NCI-H2029 (cell line): Measurements from ENCODE around the gene KIRREL1.
A peak's percentile ranks its signal among the peaks of the same experiment; 100 is the strongest.

Experiments used
- DNase-seq: peaks from one replicate; lab custom pipeline; 2025; lab: John Stamatoyannopoulos, UW

KIRREL1 gene

GRCh38 chr1:157993147-157993917 lies at the start of gene KIRREL1:
Gene KIRREL1, plus strand, starts transcription at chr1:157993645. Its CDS starts 32 bp downstream, at chr1:157993677.
- peak; percentile 45 for DNase-seq

GRCh38 chr1:157944663-157945280 lies 48.7 kb upstream of the KIRREL1 start:
- no peak for DNase-seq

- DNase-seq = no peak
Measured at GRCh38 chr1:157948312-157949073, 45.0 kb upstream of the KIRREL1 start.

GRCh38 chr1:157949074-157949354 lies 44.4 kb upstream of the KIRREL1 start:
- no peak for DNase-seq

GRCh38 chr1:157951230-157951629 lies 42.2 kb upstream of the KIRREL1 start:
- DNase-seq = no peak

- DNase-seq = no peak
Measured at GRCh38 chr1:157952601-157953000, 40.8 kb upstream of the KIRREL1 start.

GRCh38 chr1:157955221-157955620 lies 38.2 kb upstream of the KIRREL1 start:
- peak; percentile 20 for DNase-seq

GRCh38 chr1:157955857-157956256 lies 37.6 kb upstream of the KIRREL1 start:
- no peak for DNase-seq

- DNase-seq = no peak
Measured at GRCh38 chr1:157956732-157957131, 36.7 kb upstream of the KIRREL1 start.

GRCh38 chr1:157958263-157958662 lies 35.2 kb upstream of the KIRREL1 start:
- no peak for DNase-seq

GRCh38 chr1:157959750-157960149 lies 33.7 kb upstream of the KIRREL1 start:
- DNase-seq = no peak

- DNase-seq = no peak
Measured at GRCh38 chr1:157960773-157961172, 32.7 kb upstream of the KIRREL1 start.

GRCh38 chr1:157961805-157962762 lies 31.4 kb upstream of the KIRREL1 start:
- no peak for DNase-seq

- DNase-seq = peak; percentile 47
Measured at GRCh38 chr1:157963713-157964112, 29.7 kb upstream of the KIRREL1 start.

GRCh38 chr1:157965584-157965983 lies 27.9 kb upstream of the KIRREL1 start:
- DNase-seq = no peak

GRCh38 chr1:157966031-157966537 lies 27.4 kb upstream of the KIRREL1 start:
- DNase-seq = no peak

GRCh38 chr1:157967205-157967604 lies 26.2 kb upstream of the KIRREL1 start:
- DNase-seq = no peak

- peak; percentile 18 for DNase-seq
Measured at GRCh38 chr1:157968508-157968907, 24.9 kb upstream of the KIRREL1 start.

GRCh38 chr1:157968946-157969345 lies 24.5 kb upstream of the KIRREL1 start:
- no peak for DNase-seq

- peak; percentile 28 for DNase-seq
Measured at GRCh38 chr1:157969697-157970485, 23.6 kb upstream of the KIRREL1 start.

- no peak for DNase-seq
Measured at GRCh38 chr1:157971769-157972168, 21.7 kb upstream of the KIRREL1 start.
